ENCODE data around the gene PCDHB10. TPM values are rescaled to one million over a fixed set of nuclear protein-coding genes. Genes with fewer than 3 reads are reported as not detected.
"Not testable (repeated sequence)": the region's sequence is repeated elsewhere in the genome, so short reads cannot be mapped to it uniquely, and the experiment has no call there.

Gene PCDHB10
- total RNA-seq, 1 experiment from 2014 or later = not detected

GRCh38 chr5:141175933-141176332 is 16.2 kb upstream of the PCDHB10 start:
- Histone ChIP-seq H3K9ac (ENCODE audit: low read length) (no peak overlapping the region), H3K4me3 (replicated peaks in 1 of 2; ENCODE audit: low read depth in 1 of 2, low read length in 2 of 2) (no peak overlapping the region), H2AFZ (ENCODE audit: low read depth, low read length, poor library complexity, severe bottlenecking) (no peak overlapping the region), H3K4me1 (ENCODE audit: control insufficient read depth in 1 of 2, insufficient read depth in 2 of 2, low read length in 2 of 2) (no peaks in the 10 kb centered on the region), H3K79me2 (ENCODE audit: insufficient read depth, low read length) (no peaks in the 10 kb centered on the region), H3K9me3 (ENCODE audit: control insufficient read depth in 1 of 2, insufficient read depth in 1 of 2, low read depth in 1 of 2, low read length in 2 of 2) (peaks cover 0 to 10% of the 10 kb centered on the region in 2 experiments; a peak in 3 of 4 replicates), H3K9me2 (ENCODE audit: insufficient read depth) (no peaks in the 10 kb centered on the region), H3K27ac (ENCODE audit: low read depth, low read length) (no peak overlapping the region), H3K4me2 (ENCODE audit: low read length) (no peak overlapping the region), H4K20me1 (ENCODE audit: insufficient read depth) (no peaks in the 10 kb centered on the region), H3K27me3 (ENCODE audit: insufficient read depth, low read length) (no peaks in the 10 kb centered on the region), H3K36me3 (ENCODE audit: control insufficient read depth in 1 of 2, insufficient read depth in 2 of 2, low read length in 2 of 2) (no peaks in the 10 kb centered on the region)
- ChIA-PET CTCF (no interaction called here), POLR2A (no interaction called here), RAD21 (ENCODE audit: low non-redundant PET in 1 of 2, low total read pairs in 2 of 2, uncharacterized antibody in 2 of 2, unreplicated experiment in 2 of 2) (no interaction called here)
- DNase-seq (ENCODE audit: low read depth, low spot score) = no peak
- intact Hi-C loops (cut with micrococcal nuclease) = no loop called here
- no TSS peak for BruUV-seq (replicated peaks)
- no peak for ATAC-seq
- TF ChIP-seq YY1 (IDR thresholded peaks at IDR 0.05; ENCODE audit: extremely low read depth, insufficient replicate concordance, low read depth, low read length) = no peak
- TF ChIP-seq POLR2AphosphoS5 (IDR thresholded peaks at IDR 0.05; ENCODE audit: low read depth, low read length) = no peak
- no peak for TF ChIP-seq SP1 (IDR thresholded peaks at IDR 0.05; ENCODE audit: low read depth)
- TF ChIP-seq FOSL1 (IDR thresholded peaks at IDR 0.05; ENCODE audit: low read depth) = no peak
- no peak for TF ChIP-seq SRF (IDR thresholded peaks at IDR 0.05; ENCODE audit: low read depth)
- TF ChIP-seq CBX3 (IDR thresholded peaks at IDR 0.05; ENCODE audit: low read depth) = no peak
- TF ChIP-seq POLR2A (IDR thresholded peaks at IDR 0.05; ENCODE audit: borderline replicate concordance, extremely low read depth, insufficient read depth, insufficient read length) = no peak
- TF ChIP-seq EZH2 (IDR thresholded peaks at IDR 0.05) = no peak
- no peak for TF ChIP-seq ZNF274 (IDR thresholded peaks at IDR 0.05; ENCODE audit: low read depth, low read length)
- no peak for TF ChIP-seq ATF3 (IDR thresholded peaks at IDR 0.05)
- TF ChIP-seq TCF7L2 (IDR thresholded peaks at IDR 0.05; ENCODE audit: borderline replicate concordance, extremely low read depth, insufficient read depth, insufficient read length) = no peak
- no peak for TF ChIP-seq SIN3A (IDR thresholded peaks at IDR 0.05; ENCODE audit: low read depth)
- TF ChIP-seq RAD21 (IDR thresholded peaks at IDR 0.05; ENCODE audit: low read depth) = no peak
- TF ChIP-seq ZBTB33 (IDR thresholded peaks at IDR 0.05; ENCODE audit: extremely low read depth, insufficient replicate concordance, low read length) = no peak
- TF ChIP-seq EGR1 (IDR thresholded peaks at IDR 0.05; ENCODE audit: low read depth) = no peak
- no peak for TF ChIP-seq JUND (IDR thresholded peaks at IDR 0.05)
- no peak for TF ChIP-seq EZH2phosphoT487 (IDR thresholded peaks at IDR 0.05; ENCODE audit: borderline replicate concordance)
- no peak for TF ChIP-seq ELF1 (IDR thresholded peaks at IDR 0.05; ENCODE audit: borderline replicate concordance, low read depth)
- no peak for TF ChIP-seq MAX (IDR thresholded peaks at IDR 0.05)

GRCh38 chr5:141177577-141178191 is 14.5 kb upstream of the PCDHB10 start, which contains the start of gene PCDHB8:
Gene PCDHB8, plus strand, starts transcription at chr5:141177790. Its CDS starts 245 bp downstream, at chr5:141178035.
- RAD21 ChIA-PET (ENCODE audit: low non-redundant PET in 1 of 2, low total read pairs in 2 of 2, uncharacterized antibody in 2 of 2, unreplicated experiment in 2 of 2); ATAC-seq; H3K4me1 ChIP-seq (ENCODE audit: control insufficient read depth in 1 of 2, insufficient read depth in 2 of 2, low read length in 2 of 2); H3K27me3 ChIP-seq (ENCODE audit: insufficient read depth, low read length); H3K27ac ChIP-seq (ENCODE audit: low read depth, low read length); POLR2A ChIA-PET; H2AFZ ChIP-seq (ENCODE audit: low read depth, low read length, poor library complexity, severe bottlenecking); intact Hi-C loops (cut with micrococcal nuclease); CTCF ChIA-PET; H3K4me2 ChIP-seq (ENCODE audit: low read length); H3K9ac ChIP-seq (ENCODE audit: low read length); DNase-seq (ENCODE audit: low read depth, low spot score); BruUV-seq (replicated peaks); H3K79me2 ChIP-seq (ENCODE audit: insufficient read depth, low read length); H3K36me3 ChIP-seq (ENCODE audit: control insufficient read depth in 1 of 2, insufficient read depth in 2 of 2, low read length in 2 of 2); H3K4me3 ChIP-seq (replicated peaks in 1 of 2; ENCODE audit: low read depth in 1 of 2, low read length in 2 of 2); H3K9me2 ChIP-seq (ENCODE audit: insufficient read depth); H4K20me1 ChIP-seq (ENCODE audit: insufficient read depth): not testable (repeated sequence)
- peaks cover 0 to 10% of the 10 kb centered on the region in 2 experiments; a peak in 2 of 4 replicates for H3K9me3 ChIP-seq (ENCODE audit: control insufficient read depth in 1 of 2, insufficient read depth in 1 of 2, low read depth in 1 of 2, low read length in 2 of 2)

All from HCT116 (cell line).